MM.1S (cell line): ENCODE data around the gene TSGA10IP.

Source experiments
- CTCF ChIP-seq: fragments of 300-600 bp; sonication (generic); IDR thresholded peaks from 2 replicates; pipeline ENCODE4 v1.5.1; 2016; ENCODE audit warnings: antibody characterized with exemption, low read length, mixed read lengths
- EZH2 ChIP-seq: fragments of 300-600 bp; sonication (generic); optimal IDR thresholded peaks from 2 replicates; pipeline ENCODE3; 2017; ENCODE audit warnings: low read depth, mild to moderate bottlenecking, antibody characterized with exemption, low read length, mixed read lengths
- EZH2phosphoT487 ChIP-seq: fragments of 300-600 bp; sonication (generic); IDR thresholded peaks from 2 replicates; pipeline ENCODE4 v1.6.1; 2018; ENCODE audit warnings: antibody characterized with exemption, low read length

DNA sequence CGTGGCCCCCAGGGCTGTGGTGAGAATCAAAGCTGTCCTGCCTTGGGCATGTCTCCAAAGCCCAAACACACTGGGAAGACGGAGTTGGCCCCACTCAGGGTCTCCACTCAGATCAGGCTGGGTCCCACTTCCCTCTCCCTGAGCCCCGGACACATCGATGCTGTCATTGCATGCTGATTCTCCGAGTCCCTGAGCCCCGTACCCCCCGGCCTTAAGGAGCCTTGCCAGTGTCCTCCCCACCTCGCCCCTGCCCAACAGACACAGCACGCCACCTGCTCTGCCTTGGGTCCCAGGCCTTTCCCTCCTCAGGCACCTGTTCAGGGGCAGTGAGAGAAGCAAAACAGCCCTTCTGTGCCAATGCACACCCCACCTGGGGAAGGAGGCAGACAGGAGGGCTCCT, 42.1 kb downstream of the TSGA10IP start:
- TF ChIP-seq CTCF (no peak), EZH2 (no peak), EZH2phosphoT487 (no peak)
